ENCODE measurements around the gene SERPINA6. TPM values are rescaled to one million over a fixed set of nuclear protein-coding genes. Genes with fewer than 3 reads are reported as not detected.

The SERPINA6 gene
- total RNA-seq, 2 donors from 2014 or later = not detected

DNA sequence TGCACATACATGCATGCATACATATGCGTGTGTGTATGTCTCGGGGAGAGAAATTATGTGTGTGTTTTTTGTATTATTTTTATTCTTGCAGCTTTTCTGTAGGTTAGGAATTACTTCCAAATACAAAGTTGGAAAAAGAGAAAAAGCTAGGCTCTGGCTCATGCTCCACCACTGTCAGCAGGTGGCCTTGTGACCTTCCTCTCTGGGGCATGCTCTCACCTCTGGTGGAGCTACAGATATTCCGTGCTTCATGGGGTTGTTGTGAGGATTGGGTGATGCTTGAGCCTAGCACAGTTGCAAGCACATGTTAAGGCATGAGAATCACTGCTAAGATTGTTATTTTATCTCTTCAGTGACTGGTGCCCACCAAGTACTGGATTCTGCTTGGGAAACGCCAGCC, 6.7 kb upstream of the SERPINA6 start:
- Histone ChIP-seq H3K27me3 (no peaks in the 10 kb centered on the region), H3K36me3 (no peaks in the 10 kb centered on the region), H3K4me3 (no peak overlapping the region), H3K9me3 (no peaks in the 10 kb centered on the region), H3K27ac (no peak overlapping the region), H3K4me1 (no peaks in the 10 kb centered on the region)
- TF ChIP-seq, protein P1, sequence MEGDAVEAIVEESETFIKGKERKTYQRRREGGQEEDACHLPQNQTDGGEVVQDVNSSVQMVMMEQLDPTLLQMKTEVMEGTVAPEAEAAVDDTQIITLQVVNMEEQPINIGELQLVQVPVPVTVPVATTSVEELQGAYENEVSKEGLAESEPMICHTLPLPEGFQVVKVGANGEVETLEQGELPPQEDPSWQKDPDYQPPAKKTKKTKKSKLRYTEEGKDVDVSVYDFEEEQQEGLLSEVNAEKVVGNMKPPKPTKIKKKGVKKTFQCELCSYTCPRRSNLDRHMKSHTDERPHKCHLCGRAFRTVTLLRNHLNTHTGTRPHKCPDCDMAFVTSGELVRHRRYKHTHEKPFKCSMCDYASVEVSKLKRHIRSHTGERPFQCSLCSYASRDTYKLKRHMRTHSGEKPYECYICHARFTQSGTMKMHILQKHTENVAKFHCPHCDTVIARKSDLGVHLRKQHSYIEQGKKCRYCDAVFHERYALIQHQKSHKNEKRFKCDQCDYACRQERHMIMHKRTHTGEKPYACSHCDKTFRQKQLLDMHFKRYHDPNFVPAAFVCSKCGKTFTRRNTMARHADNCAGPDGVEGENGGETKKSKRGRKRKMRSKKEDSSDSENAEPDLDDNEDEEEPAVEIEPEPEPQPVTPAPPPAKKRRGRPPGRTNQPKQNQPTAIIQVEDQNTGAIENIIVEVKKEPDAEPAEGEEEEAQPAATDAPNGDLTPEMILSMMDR (IDR thresholded peaks at IDR 0.05) = no peak
- DNase-seq (ENCODE audit: low spot score) = peak; percentile 47

DNA sequence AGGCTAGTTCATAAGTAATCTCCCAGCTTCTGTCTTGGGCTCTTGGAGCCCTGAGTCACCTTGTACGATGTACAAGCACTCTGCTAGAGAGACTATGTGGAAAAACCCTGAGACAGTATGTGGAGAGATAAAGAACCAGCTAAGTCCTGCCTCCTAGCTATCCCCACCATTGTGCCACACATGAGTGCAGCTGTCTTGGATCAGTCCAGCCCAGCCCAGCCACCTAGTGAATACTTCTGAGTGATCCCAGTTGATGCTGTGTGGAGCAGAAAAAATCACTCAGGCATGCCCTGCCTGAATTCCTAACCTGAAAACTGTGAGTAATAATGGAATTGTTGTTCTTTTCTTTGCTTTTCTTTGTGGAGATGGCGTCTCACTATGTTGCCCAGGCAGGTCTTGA, 5.1 kb upstream of the SERPINA6 start:
- Histone ChIP-seq H3K27me3 (no peaks in the 10 kb centered on the region), H3K27ac (no peak overlapping the region), H3K36me3 (no peaks in the 10 kb centered on the region), H3K9me3 (no peaks in the 10 kb centered on the region), H3K4me1 (no peaks in the 10 kb centered on the region), H3K4me3 (no peak overlapping the region)
- DNase-seq (ENCODE audit: low spot score) = peak; percentile 30
- TF ChIP-seq, protein P1 (IDR thresholded peaks at IDR 0.05) = no peak

DNA sequence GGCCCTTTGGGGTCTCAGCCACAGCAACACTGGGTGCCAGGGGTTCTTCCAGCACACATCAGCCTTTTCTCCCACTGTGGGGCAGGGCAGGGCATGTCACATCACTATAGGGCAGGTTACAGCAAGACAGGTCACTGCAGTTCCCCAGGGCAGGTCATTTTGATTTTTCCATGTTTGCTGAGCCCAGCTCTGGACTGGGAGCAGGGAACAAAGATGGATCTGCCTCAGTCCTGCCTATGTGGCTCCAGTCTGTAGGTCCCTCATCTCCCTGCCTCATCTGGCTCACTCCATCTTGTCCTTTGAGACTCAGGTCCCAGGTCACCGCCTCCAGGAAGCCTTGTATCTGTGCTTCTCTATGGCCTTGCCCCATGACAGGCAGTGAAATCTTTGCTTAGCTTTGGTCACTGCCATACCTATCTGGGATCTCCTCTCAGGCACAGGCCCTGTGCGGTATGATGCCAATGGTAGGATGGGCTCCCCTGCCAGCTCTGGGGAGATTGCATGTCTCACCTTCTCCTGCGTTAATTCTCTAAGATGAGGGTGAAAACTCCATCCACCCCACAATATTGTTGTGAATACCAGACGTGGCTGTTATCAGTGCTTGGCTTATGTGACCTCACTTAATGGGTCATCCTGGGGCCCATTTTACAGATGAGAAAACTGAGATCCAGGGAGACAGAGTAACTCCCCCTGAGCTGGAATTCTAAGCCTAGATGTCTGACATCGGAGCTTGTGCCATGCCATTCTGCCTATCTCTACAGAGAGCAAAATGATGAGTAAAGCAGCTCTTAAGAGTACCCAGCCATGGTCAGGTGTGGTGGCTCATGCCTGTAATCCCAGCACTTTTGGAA, 1.5 kb downstream of the SERPINA6 start:
- TF ChIP-seq, protein P1 (IDR thresholded peaks at IDR 0.05) = no peak
- peak; percentile 28 for DNase-seq (ENCODE audit: low spot score)
- H3K27me3 ChIP-seq = no peaks in the 10 kb centered on the region
- H3K36me3 ChIP-seq = no peaks in the 10 kb centered on the region
- peaks cover 0 to 7% of the 10 kb centered on the region in 2 donors for H3K9me3 ChIP-seq
- no peak overlapping the region for H3K27ac ChIP-seq
- peaks cover 0 to 8% of the 10 kb centered on the region in 2 donors for H3K4me1 ChIP-seq
- H3K4me3 ChIP-seq = no peak overlapping the region

DNA sequence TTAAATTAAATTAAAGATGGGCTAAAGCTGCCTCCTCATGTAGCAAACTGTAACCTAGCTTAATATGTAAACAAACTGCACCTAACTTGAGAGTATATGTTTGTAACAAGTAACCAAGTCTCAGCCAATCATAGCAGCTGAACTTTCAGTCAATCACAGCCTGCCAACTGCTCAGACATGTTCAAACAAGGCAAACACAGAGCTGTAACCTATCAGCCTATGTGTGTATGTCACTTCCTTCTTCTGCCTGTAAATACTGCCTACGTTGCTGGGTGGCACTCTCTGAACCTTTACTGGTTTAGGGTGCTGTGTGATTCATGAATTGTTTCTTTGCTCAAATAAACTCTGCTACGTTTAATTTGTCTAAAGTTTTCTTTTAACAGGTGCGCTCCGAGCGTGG, 2.9 kb downstream of the SERPINA6 start:
- Histone ChIP-seq H3K27ac (no peak overlapping the region), H3K4me3 (no peak overlapping the region), H3K4me1 (peaks cover 0 to 8% of the 10 kb centered on the region in 2 donors), H3K9me3 (peaks cover 0 to 7% of the 10 kb centered on the region in 2 donors), H3K36me3 (no peaks in the 10 kb centered on the region), H3K27me3 (no peaks in the 10 kb centered on the region)
- TF ChIP-seq, protein P1 (IDR thresholded peaks at IDR 0.05) = no peak
- DNase-seq (ENCODE audit: low spot score) = peak; percentile 43

DNA sequence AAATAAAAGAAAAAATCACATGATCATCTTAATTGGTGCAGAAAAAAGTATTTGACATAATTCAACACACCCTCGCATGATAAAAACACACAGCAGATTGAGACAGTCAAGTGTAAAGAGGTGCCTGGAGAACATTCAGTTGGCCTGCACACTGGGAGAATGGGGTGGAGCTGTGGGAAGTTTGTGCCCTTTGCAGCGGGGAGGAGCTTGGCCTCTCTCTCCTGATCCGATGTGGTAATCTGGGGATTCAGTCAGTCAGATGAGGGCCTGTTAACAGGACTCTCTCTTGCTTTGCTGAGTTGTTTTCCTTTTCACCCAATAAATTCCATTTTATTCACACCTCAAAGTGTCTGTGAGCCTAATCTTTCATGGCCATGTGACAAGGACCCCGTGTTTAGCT, 5.9 kb downstream of the SERPINA6 start:
- H3K27me3 ChIP-seq = no peaks in the 10 kb centered on the region
- peak overlapping the region in 1 of 2 donors; percentile 51 for H3K27ac ChIP-seq
- peaks cover 0 to 7% of the 10 kb centered on the region in 2 donors for H3K9me3 ChIP-seq
- TF ChIP-seq, protein P1 (IDR thresholded peaks at IDR 0.05) = no peak
- H3K4me3 ChIP-seq = no peak overlapping the region
- peak; percentile 60 for DNase-seq (ENCODE audit: low spot score)
- H3K4me1 ChIP-seq = peaks cover 0 to 8% of the 10 kb centered on the region in 2 donors
- no peaks in the 10 kb centered on the region for H3K36me3 ChIP-seq
